ENCODE data around the gene TRIM44. TPM values are rescaled to one million over a fixed set of nuclear protein-coding genes. Genes with fewer than 3 reads are reported as not detected.

Gene TRIM44
- total RNA-seq, 4 donors from 2014 or later = 22.3 to 46.7 (median 39.5) TPM

- H3K36me3 ChIP-seq = no peaks in the 10 kb centered on the region
- TF ChIP-seq EP300 (IDR thresholded peaks at IDR 0.05) = no peak
- TF ChIP-seq CTCF (IDR thresholded peaks at IDR 0.05) = no peak
- no peak for TF ChIP-seq POLR2A (IDR thresholded peaks at IDR 0.05)
- no peaks in the 10 kb centered on the region for H3K9me3 ChIP-seq
- H3K27me3 ChIP-seq = no peaks in the 10 kb centered on the region
- no peak overlapping the region for H3K4me3 ChIP-seq
- H3K27ac ChIP-seq = no peak overlapping the region
- DNase-seq (ENCODE audit: low spot score in 2 of 2) = no peak
- 75 to 81% methylated on average over 6 of the region's 6 CpGs for WGBS, 2 donors
- peaks cover 0 to 31% (median 9%) of the 10 kb centered on the region in 4 donors for H3K4me1 ChIP-seq
Measured at GRCh38 chr11:35791088-35791958, 128.7 kb downstream of the TRIM44 start.

- H3K27me3 ChIP-seq = no peaks in the 10 kb centered on the region
- no peak for TF ChIP-seq POLR2A (IDR thresholded peaks at IDR 0.05)
- TF ChIP-seq EP300 (IDR thresholded peaks at IDR 0.05) = no peak
- no peak for TF ChIP-seq CTCF (IDR thresholded peaks at IDR 0.05)
Measured at GRCh38 chr11:35792148-35792845, 129.7 kb downstream of the TRIM44 start.

GRCh38 chr11:35792846-35793192, 130.2 kb downstream of the TRIM44 start:
- Histone ChIP-seq H3K36me3 (no peaks in the 10 kb centered on the region), H3K4me1 (peaks cover 0 to 16% (median 2%) of the 10 kb centered on the region in 4 donors), H3K27ac (no peak overlapping the region), H3K27me3 (no peaks in the 10 kb centered on the region), H3K9me3 (no peaks in the 10 kb centered on the region), H3K4me3 (no peak overlapping the region)
- TF ChIP-seq POLR2A (IDR thresholded peaks at IDR 0.05) (no peak), EP300 (IDR thresholded peaks at IDR 0.05) (no peak), CTCF (IDR thresholded peaks at IDR 0.05) (no peak)
- no peak for DNase-seq (ENCODE audit: low spot score in 2 of 2)
- WGBS, 2 donors = 84 to 87% methylated on average over 2 of the region's 2 CpGs

More at GRCh38 chr11:35792148-35792845, 129.7 kb downstream of the TRIM44 start:
- peaks cover 0 to 22% (median 5%) of the 10 kb centered on the region in 4 donors for H3K4me1 ChIP-seq
- DNase-seq (ENCODE audit: low spot score in 2 of 2) = no peak
- 85 to 93% methylated on average over 4 of the region's 4 CpGs for WGBS, 2 donors
- H3K9me3 ChIP-seq = no peaks in the 10 kb centered on the region
- H3K36me3 ChIP-seq = no peaks in the 10 kb centered on the region
- no peak overlapping the region for H3K27ac ChIP-seq
- no peak overlapping the region for H3K4me3 ChIP-seq

- TF ChIP-seq POLR2A (IDR thresholded peaks at IDR 0.05) (no peak), CTCF (IDR thresholded peaks at IDR 0.05) (no peak), EP300 (IDR thresholded peaks at IDR 0.05) (no peak)
- DNase-seq (ENCODE audit: low spot score in 2 of 2) = no peak
- Histone ChIP-seq H3K4me1 (peaks cover 0 to 6% (median 0%) of the 10 kb centered on the region in 4 donors), H3K27me3 (no peaks in the 10 kb centered on the region), H3K9me3 (no peaks in the 10 kb centered on the region), H3K4me3 (no peak overlapping the region), H3K27ac (no peak overlapping the region), H3K36me3 (no peaks in the 10 kb centered on the region)
- 90 to 100% methylated on average over 2 of the region's 2 CpGs for WGBS, 2 donors
Measured at GRCh38 chr11:35794333-35794732, 131.8 kb downstream of the TRIM44 start.

- DNase-seq (ENCODE audit: low spot score in 2 of 2) = no peak
- no peaks in the 10 kb centered on the region for H3K27me3 ChIP-seq
- H3K36me3 ChIP-seq = no peaks in the 10 kb centered on the region
- 92 to 95% methylated on average over 3 of the region's 3 CpGs for WGBS, 2 donors
- peaks cover 0 to 6% (median 0%) of the 10 kb centered on the region in 4 donors for H3K4me1 ChIP-seq
- TF ChIP-seq EP300 (IDR thresholded peaks at IDR 0.05) (no peak), POLR2A (IDR thresholded peaks at IDR 0.05) (no peak), CTCF (IDR thresholded peaks at IDR 0.05) (no peak)
- H3K9me3 ChIP-seq = no peaks in the 10 kb centered on the region
- no peak overlapping the region for H3K4me3 ChIP-seq
- no peak overlapping the region for H3K27ac ChIP-seq
Measured at GRCh38 chr11:35794850-35795249, 132.3 kb downstream of the TRIM44 start.
